Mesenteric fat pad (tissue), 1 donor: Measurements from ENCODE around the gene BDH2. TPM values are rescaled to one million over a fixed set of nuclear protein-coding genes. Genes with fewer than 3 reads are reported as not detected.
A peak's percentile ranks its signal among the peaks of the same experiment; 100 is the strongest.

Experiments used
- DNase-seq: peaks from one replicate; pipeline ENCODE4 v3.0.0-alpha.2; 2020; ENCODE audit warnings: low spot score
- total RNA-seq: library from RNA; stranded (reverse); fragmentation: NEBNext Ultra II Directional; extraction: Animal tissue kit (Norgen Biotek cat#: 25700); gene quantifications from one replicate; pipeline ENCODE4 v1.2.1, GENCODE V29; 2021
- donor health status: DM: yes; HTN: yes; CAD: no.

Gene BDH2
- total RNA-seq, 1 donor from 2014 or later, result 31.4 TPM

GRCh38 chr4:103085555-103086196 lies 14.0 kb downstream of the BDH2 start:
- no peak for DNase-seq

- no peak for DNase-seq
Observed at GRCh38 chr4:103079621-103080020, 20.0 kb downstream of the BDH2 start.

GRCh38 chr4:103076747-103077347 lies 22.8 kb downstream of the BDH2 start, which contains the start of gene SLC9B2:
Gene SLC9B2, minus strand, starts transcription at chr4:103076761. Its CDS starts 9,211 bp downstream, at chr4:103067550.
- no peak for DNase-seq

GRCh38 chr4:103075894-103076746 lies 23.5 kb downstream of the BDH2 start:
- DNase-seq, result peak; percentile 92

GRCh38 chr4:103075435-103075893 lies 24.2 kb downstream of the BDH2 start:
- no peak for DNase-seq

- DNase-seq, result no peak
Observed at GRCh38 chr4:103074744-103075434, 24.7 kb downstream of the BDH2 start.

GRCh38 chr4:103073792-103074438 lies 25.7 kb downstream of the BDH2 start:
- DNase-seq, result no peak

- no peak for DNase-seq
Observed at GRCh38 chr4:103067841-103068547, 31.6 kb downstream of the BDH2 start.

GRCh38 chr4:103060453-103061148 lies 39.0 kb downstream of the BDH2 start:
- DNase-seq, result no peak

- no peak for DNase-seq
Observed at GRCh38 chr4:103054030-103054429, 45.6 kb downstream of the BDH2 start.

- DNase-seq, result no peak
Observed at GRCh38 chr4:103052779-103053178, 46.9 kb downstream of the BDH2 start.

- DNase-seq, result no peak
Observed at GRCh38 chr4:103052145-103052544, 47.5 kb downstream of the BDH2 start.

- no peak for DNase-seq
Observed at GRCh38 chr4:103050736-103051436, 48.7 kb downstream of the BDH2 start.

- DNase-seq, result no peak
Observed at GRCh38 chr4:103046416-103047290, 53.0 kb downstream of the BDH2 start.

GRCh38 chr4:103044183-103044582 lies 55.5 kb downstream of the BDH2 start:
- no peak for DNase-seq

- no peak for DNase-seq
Observed at GRCh38 chr4:103036169-103036568, 63.5 kb downstream of the BDH2 start.

- DNase-seq, result no peak
Observed at GRCh38 chr4:103032574-103032973, 67.1 kb downstream of the BDH2 start.

- DNase-seq, result no peak
Observed at GRCh38 chr4:103030791-103031190, 68.8 kb downstream of the BDH2 start.
